ENCODE measurements around the gene FLNC.

- TF ChIP-seq POLR2A (IDR thresholded peaks at IDR 0.05) (no peak), CTCF (IDR thresholded peaks at IDR 0.05) (no peak)
These were observed 8.5 kb upstream of the FLNC start for GRCh38 chr7:128821724-128822123.

Data from heart left ventricle (tissue), 13 donors.